Activated naive CD4-positive, alpha-beta T cell treated with anti-CD3 and anti-CD28 coated beads for 36 hours (primary cell): ENCODE results near the gene PACSIN3. TPM values are rescaled to one million over a fixed set of nuclear protein-coding genes. Genes with fewer than 3 reads are reported as not detected.

Experiments
- CTCF ChIA-PET: fragments of 350-600 bp; sonication (Branson Sonifier 250); formaldehyde crosslinking; loops from one replicate; lab custom pipeline; 2021; ENCODE audit warnings: antibody characterized with exemption; lab: Charles Lee
- DNase-seq: peaks from one replicate; pipeline ENCODE4 v3.0.0-alpha.2; 2020
- H3K27ac Mint-ChIP-seq: one replicate; pipeline ENCODE4 v1.8.0; 2021; ENCODE audit warnings: mild to moderate bottlenecking, mixed read lengths
- H3K27me3 Mint-ChIP-seq: one replicate; pipeline ENCODE4 v1.8.0; 2021; ENCODE audit warnings: low read depth, mixed read lengths
- H3K36me3 Mint-ChIP-seq: one replicate; pipeline ENCODE4 v1.8.0; 2021; ENCODE audit warnings: low read depth, mixed read lengths
- H3K4me1 Mint-ChIP-seq: one replicate; pipeline ENCODE4 v1.8.0; 2021; ENCODE audit warnings: low read depth, mixed read lengths
- H3K4me3 Mint-ChIP-seq: one replicate; pipeline ENCODE4 v1.8.0; 2021; ENCODE audit warnings: mild to moderate bottlenecking, moderate library complexity, mixed read lengths
- H3K9me3 Mint-ChIP-seq: one replicate; pipeline ENCODE4 v1.8.0; 2021; ENCODE audit warnings: mixed read lengths
- intact Hi-C: fragments of 100-400 bp; cut with micrococcal nuclease; formaldehyde crosslinking; loops from one replicate; pipeline ENCODE4 v1.15.1; 2023
- total RNA-seq, 2 experiments: library from RNA; stranded (reverse); gene quantifications; one replicate each; pipeline ENCODE4 v1.2.3, GENCODE V29; 2021

The PACSIN3 gene
- total RNA-seq: 1 to 10 TPM; 6.5 to 7.2 TPM

- DNase-seq: peak; percentile 43
- Mint-ChIP-seq H3K36me3 (no peaks in the 10 kb centered on the region), H3K9me3 (no peaks in the 10 kb centered on the region), H3K27me3 (peaks cover 27% of the 10 kb centered on the region), H3K4me1 (peaks cover 8% of the 10 kb centered on the region), H3K4me3 (peak within 1 kb of the TSS; percentile 70), H3K27ac (no peak within 1 kb of the TSS)
- CTCF ChIA-PET: interaction anchor here (0.7 to 3.4 kb wide), 5 partner anchors 8 to 73 kb away, joined by 3 to 36 read pairs (median 4); partner anchors contain the start of gene ARFGAP2
- intact Hi-C loops: loop anchor here (1.0 kb wide), 2 partner anchors 9 to 28 kb away; partner anchors contain the start of gene DDB2
Measured at GRCh38 chr11:47186076-47186699, at the start of gene PACSIN3. PACSIN3 (minus strand) TSS chr11:47186434; CDS start chr11:47182727, 3,707 bp downstream.

- intact Hi-C loops: no loop called here
- H3K27ac Mint-ChIP-seq: peak overlapping the region; percentile 77
- H3K27me3 Mint-ChIP-seq: no peaks in the 10 kb centered on the region
- CTCF ChIA-PET: interaction anchor here (0.6 to 3.2 kb wide), 6 partner anchors 13 to 219 kb away, joined by 3 to 15 read pairs (median 10); partner anchors contain the start of gene ACP2
- no peak for DNase-seq
- peaks cover 30% of the 10 kb centered on the region for H3K4me1 Mint-ChIP-seq
- H3K36me3 Mint-ChIP-seq: peaks cover 49% of the 10 kb centered on the region
- no peak overlapping the region for H3K4me3 Mint-ChIP-seq
- no peaks in the 10 kb centered on the region for H3K9me3 Mint-ChIP-seq
Measured at GRCh38 chr11:47235163-47235562, 48.9 kb upstream of the PACSIN3 start.

DNA sequence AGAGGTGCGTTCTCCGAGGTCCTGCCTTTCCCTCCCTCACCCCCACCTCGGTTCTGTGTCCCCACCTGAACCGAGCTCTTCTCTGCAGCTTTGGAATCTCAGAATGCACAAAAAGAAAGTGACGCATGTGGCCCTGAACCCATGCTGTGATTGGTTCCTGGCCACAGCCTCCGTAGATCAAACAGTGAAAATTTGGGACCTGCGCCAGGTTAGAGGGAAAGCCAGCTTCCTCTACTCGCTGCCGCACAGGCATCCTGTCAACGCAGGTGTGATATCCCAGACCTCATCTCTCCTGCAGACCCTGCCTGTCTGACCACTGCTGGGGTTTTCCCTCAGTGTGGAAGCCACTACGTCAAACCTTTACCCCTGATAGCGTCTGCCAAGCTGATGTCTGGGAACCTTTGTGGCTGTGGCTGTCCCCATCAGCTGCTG, 48.5 kb upstream of the PACSIN3 start:
- CTCF ChIA-PET: interaction anchor here (0.5 to 3.2 kb wide), 9 partner anchors 10 to 84 kb away, joined by 3 to 15 read pairs (median 5); partner anchors contain the start of gene ACP2
- Mint-ChIP-seq H3K27me3 (no peaks in the 10 kb centered on the region), H3K4me1 (peaks cover 30% of the 10 kb centered on the region), H3K4me3 (peak overlapping the region; percentile 3), H3K9me3 (no peaks in the 10 kb centered on the region), H3K36me3 (peaks cover 44% of the 10 kb centered on the region), H3K27ac (peak overlapping the region; percentile 77)
- DNase-seq: peak; percentile 82
- intact Hi-C loops: loop anchor here (1.0 kb wide), 3 partner anchors 19 to 57 kb away; no protein-coding TSS in a partner anchor

DNA sequence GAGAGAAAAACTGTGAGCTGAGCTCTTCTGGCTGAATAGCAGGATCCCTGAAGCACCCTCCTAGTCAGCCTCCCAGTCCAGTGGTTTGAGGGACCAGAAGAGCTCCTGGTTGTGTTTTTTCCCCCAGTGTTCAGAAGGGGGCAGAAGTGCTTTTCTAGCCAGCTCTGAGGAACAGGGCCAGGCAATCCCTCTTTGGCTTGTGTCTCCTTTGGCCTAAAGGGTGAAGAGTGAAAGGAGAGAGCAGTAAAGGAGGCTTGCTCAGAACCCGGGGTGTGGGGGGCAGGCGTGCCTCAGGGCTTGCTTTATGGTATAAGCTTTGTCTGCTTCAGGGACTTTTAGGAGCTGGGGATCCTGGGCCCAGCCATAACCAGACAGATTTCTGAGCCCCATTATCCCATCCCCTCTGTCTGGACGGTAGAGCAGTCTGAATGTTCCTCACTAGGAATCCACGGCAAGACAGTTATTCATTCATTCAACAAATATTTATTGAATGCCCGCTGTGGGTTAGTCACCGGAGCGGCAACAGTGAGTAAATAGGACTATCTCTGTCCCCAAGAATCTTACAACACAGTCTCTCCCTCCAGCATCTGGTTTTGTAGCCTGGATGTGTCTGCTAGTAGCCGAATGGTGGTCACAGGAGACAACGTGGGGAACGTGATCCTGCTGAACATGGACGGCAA, 47.9 kb upstream of the PACSIN3 start:
- CTCF ChIA-PET: interaction anchor here (0.5 to 3.2 kb wide), 14 partner anchors 10 to 176 kb away, joined by 3 to 15 read pairs (median 4); partner anchors contain the start of gene ACP2
- Mint-ChIP-seq H3K36me3 (peaks cover 44% of the 10 kb centered on the region), H3K9me3 (no peaks in the 10 kb centered on the region), H3K4me1 (peaks cover 30% of the 10 kb centered on the region), H3K4me3 (peak overlapping the region; percentile 3), H3K27me3 (no peaks in the 10 kb centered on the region), H3K27ac (peak overlapping the region; percentile 77)
- peak; percentile 38 for DNase-seq
- intact Hi-C loops: loop anchor here (1.0 kb wide), 3 partner anchors 19 to 57 kb away; no protein-coding TSS in a partner anchor

DNA sequence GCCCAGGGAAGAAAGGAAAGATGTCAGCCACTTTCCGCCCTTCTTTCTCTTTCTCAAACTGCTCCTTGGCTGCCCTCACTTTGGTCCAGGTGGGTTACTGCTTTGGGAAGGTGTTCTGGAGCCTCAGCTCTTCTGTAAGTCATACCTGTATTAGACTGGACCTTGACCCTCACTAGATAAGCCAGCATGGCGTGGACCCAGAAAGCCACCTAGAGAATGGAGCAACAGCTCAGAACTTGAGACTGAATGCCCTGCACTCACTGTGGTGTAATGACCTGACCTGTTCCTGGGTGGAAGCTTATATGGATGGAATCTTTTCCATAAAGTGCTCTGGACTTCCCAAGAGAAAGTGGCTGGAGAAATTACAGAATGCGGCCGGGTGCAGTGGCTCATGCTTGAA, 46.8 kb upstream of the PACSIN3 start:
- Mint-ChIP-seq H3K9me3 (no peaks in the 10 kb centered on the region), H3K36me3 (peaks cover 50% of the 10 kb centered on the region), H3K4me3 (no peak overlapping the region), H3K27me3 (no peaks in the 10 kb centered on the region), H3K27ac (no peak overlapping the region), H3K4me1 (peaks cover 30% of the 10 kb centered on the region)
- DNase-seq: no peak
- intact Hi-C loops: no loop called here
- CTCF ChIA-PET: interaction anchor here (0.8 to 3.2 kb wide), 7 partner anchors 12 to 89 kb away, joined by 3 to 15 read pairs (median 5); partner anchors contain the start of gene ACP2

DNA sequence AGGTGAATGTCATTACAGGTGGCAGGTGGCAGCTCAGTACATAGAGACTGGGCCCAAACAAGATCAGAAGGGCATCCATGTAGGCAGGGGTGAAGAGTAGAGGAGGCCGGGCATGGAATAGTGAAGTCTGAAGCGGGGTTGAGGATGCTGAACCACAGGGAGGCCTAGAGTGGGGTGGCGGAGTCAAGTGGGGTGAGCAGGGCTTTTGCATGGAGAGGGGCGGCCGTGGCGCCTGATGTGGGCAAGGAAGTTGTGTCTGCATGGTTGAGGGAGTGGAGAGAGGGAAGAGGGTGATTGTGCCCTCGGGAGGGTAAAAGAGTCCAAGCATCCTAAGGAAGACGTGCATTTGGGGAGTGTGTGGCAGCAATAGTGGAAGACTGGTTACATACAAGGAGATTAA, 42.9 kb upstream of the PACSIN3 start:
- DNase-seq: no peak
- no peaks in the 10 kb centered on the region for H3K27me3 Mint-ChIP-seq
- CTCF ChIA-PET: interaction anchor here (0.6 to 0.7 kb wide), 2 partner anchors 225 to 412 kb away, joined by 3 to 4 read pairs; no protein-coding TSS in a partner anchor
- intact Hi-C loops: no loop called here
- H3K4me3 Mint-ChIP-seq: no peak overlapping the region
- H3K36me3 Mint-ChIP-seq: peaks cover 46% of the 10 kb centered on the region
- no peaks in the 10 kb centered on the region for H3K9me3 Mint-ChIP-seq
- peaks cover 27% of the 10 kb centered on the region for H3K4me1 Mint-ChIP-seq
- peak overlapping the region; percentile 17 for H3K27ac Mint-ChIP-seq

DNA sequence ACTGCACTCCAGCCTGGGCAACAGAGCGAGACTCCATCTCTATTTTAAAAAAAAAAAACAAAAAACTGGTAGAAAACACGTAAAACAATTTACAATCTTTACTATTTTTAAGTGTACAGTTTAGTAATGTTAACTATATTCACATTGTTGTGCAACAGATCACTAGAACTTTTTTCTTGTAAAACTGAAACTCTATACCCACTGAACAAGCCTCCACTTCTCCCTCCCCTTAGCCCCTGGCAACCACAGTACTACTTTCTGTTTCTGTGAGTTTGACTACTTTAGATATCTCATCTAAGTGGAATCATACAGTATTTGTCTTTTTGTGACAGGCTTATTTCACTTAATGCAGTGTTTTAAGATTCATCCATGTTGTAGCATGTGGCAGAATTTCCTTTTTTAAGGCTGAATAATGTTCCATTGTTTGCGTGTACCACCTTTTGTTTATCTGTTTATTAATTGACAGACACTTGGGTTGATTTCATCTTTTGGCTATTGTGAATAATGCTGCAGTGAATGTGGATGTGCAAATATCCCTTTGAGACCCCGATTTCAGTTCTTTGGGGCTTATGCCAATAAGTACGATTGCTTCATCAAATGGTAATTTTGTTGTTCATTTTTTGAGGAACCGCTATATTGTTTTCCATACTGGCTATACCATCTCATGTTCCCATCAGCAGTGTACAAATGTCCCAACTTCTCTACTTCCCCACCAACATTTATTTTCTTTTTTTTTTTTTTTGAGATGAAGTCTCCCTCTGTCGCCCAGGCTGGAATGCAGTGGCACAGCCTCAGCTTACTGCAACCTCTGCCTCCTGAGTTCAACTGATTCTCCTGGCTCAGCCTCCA, 39.5 kb upstream of the PACSIN3 start:
- intact Hi-C loops: loop anchor here (1.0 kb wide), 1 partner anchor 9 kb away; no protein-coding TSS in a partner anchor
- CTCF ChIA-PET: no interaction called here
- peak; percentile 57 for DNase-seq

GRCh38 chr11:47222696-47223095, 36.5 kb upstream of the PACSIN3 start:
- CTCF ChIA-PET: no interaction called here
- Mint-ChIP-seq H3K9me3 (no peaks in the 10 kb centered on the region), H3K27me3 (no peaks in the 10 kb centered on the region), H3K36me3 (peaks cover 55% of the 10 kb centered on the region), H3K4me3 (no peak overlapping the region), H3K27ac (no peak overlapping the region), H3K4me1 (peaks cover 46% of the 10 kb centered on the region)
- no peak for DNase-seq
- intact Hi-C loops: no loop called here

More for the DNA sequence above, 39.5 kb upstream of the PACSIN3 start:
- no peaks in the 10 kb centered on the region for H3K27me3 Mint-ChIP-seq
- no peak overlapping the region for H3K4me3 Mint-ChIP-seq
- H3K9me3 Mint-ChIP-seq: no peaks in the 10 kb centered on the region
- peaks cover 52% of the 10 kb centered on the region for H3K36me3 Mint-ChIP-seq
- H3K4me1 Mint-ChIP-seq: peaks cover 25% of the 10 kb centered on the region
- peak overlapping the region; percentile 19 for H3K27ac Mint-ChIP-seq

DNA sequence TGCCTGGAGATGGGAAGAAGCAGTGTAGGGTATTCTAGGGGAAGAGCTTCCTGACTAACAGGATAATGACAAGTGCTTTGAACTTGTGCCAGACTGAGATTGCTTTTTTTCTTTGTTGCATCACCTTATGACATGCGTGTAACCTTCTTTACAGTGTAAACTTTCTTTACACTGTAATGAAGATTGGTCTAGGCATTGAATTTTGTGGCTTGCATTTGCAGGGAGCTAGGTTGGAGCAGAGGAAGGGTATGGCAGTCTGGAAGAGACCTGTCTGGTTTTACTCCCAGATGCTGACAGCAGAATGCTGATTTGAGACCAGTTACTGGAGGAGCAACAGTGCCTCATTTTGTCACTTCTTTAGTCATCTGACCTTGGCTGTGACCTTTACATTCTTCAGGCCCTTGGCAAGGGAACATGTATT, 34.2 kb upstream of the PACSIN3 start:
- DNase-seq: no peak
- Mint-ChIP-seq H3K9me3 (no peaks in the 10 kb centered on the region), H3K36me3 (peaks cover 59% of the 10 kb centered on the region), H3K4me1 (peaks cover 49% of the 10 kb centered on the region), H3K27me3 (no peaks in the 10 kb centered on the region), H3K27ac (peak overlapping the region; percentile 32), H3K4me3 (no peak overlapping the region)
- intact Hi-C loops: no loop called here
- CTCF ChIA-PET: interaction anchor here (0.9 to 1.2 kb wide), 2 partner anchors 33 to 42 kb away, joined by 3 to 4 read pairs; no protein-coding TSS in a partner anchor

DNA sequence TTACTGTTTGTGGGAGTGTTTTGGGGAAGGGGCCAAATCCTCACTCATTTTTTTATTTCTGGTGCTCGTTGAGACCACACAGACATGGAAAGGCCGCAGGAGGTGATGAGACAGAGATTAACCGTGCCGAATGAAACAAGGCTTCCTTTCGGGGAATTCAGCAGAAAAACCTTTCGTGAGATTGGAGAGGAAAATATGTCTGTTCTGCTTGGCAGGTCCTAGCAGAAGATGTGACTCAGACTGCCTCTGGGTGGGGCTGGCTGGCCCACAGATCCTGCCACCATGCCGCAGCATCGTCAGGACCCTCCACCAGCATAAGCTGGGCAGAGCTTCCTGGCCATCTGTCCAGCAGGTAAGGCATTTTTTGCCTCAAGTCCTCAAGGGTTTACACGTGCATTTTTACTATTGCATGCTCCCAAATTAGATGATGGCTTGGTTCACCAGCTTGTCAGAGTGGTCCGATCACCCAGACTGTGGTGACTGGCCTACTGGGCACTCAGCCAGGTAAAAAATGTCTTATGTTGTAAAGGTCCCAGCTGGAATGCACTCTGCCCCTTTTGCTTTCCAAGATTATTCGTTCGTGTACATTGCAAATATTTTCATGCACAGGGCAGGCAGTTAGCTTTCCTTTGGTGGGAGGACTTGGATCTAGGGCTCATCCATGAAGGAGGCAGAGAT, 30.0 kb upstream of the PACSIN3 start:
- Mint-ChIP-seq H3K4me3 (peak overlapping the region; percentile 87), H3K9me3 (no peaks in the 10 kb centered on the region), H3K27me3 (no peaks in the 10 kb centered on the region), H3K27ac (peak overlapping the region; percentile 97), H3K4me1 (peaks cover 41% of the 10 kb centered on the region), H3K36me3 (peaks cover 43% of the 10 kb centered on the region)
- intact Hi-C loops: loop anchor here (1.0 to 10.0 kb wide), 3 partner anchors 9 to 1301 kb away; partner anchors contain the start of gene PEX16
- CTCF ChIA-PET: interaction anchor here (0.7 to 1.5 kb wide), 4 partner anchors 15 to 196 kb away, joined by 3 to 4 read pairs (median 4); no protein-coding TSS in a partner anchor
- DNase-seq: peak; percentile 75
